GM12864 (cell line): ENCODE measurements around the gene PRSS12.
A peak's percentile ranks its signal among the peaks of the same experiment; 100 is the strongest.
"Not testable (repeated sequence)": the region's sequence is repeated elsewhere in the genome, so short reads cannot be mapped to it uniquely, and the experiment has no call there.

Experiments used
- DNase-seq: peaks from one replicate; pipeline ENCODE4 v3.0.0-alpha.2; 2011; ENCODE audit warnings: low read depth
- H3K4me3 ChIP-seq: 2 replicates; pipeline ENCODE4 v1.5.1; 2011; ENCODE audit warnings: mild to moderate bottlenecking, low read depth, low read length, control low read depth
- CTCF ChIP-seq: IDR thresholded peaks from 2 replicates; pipeline ENCODE4 v1.5.1; 2011; ENCODE audit warnings: low read depth, mild to moderate bottlenecking, moderate library complexity, low read length, control low read depth, inconsistent platforms; ENCODE audit errors: missing control alignments

PRSS12 gene

GRCh38 chr4:118352843-118353533, at the start of gene PRSS12:
TSS of gene PRSS12 (minus strand) at chr4:118353003. CDS start at chr4:118352720, 283 bp downstream.
- H3K4me3 ChIP-seq = peak within 1 kb of the TSS; percentile 47
- DNase-seq = no peak
- peak; percentile 77 for TF ChIP-seq CTCF

GRCh38 chr4:118400356-118400755, 47.6 kb upstream of the PRSS12 start:
- DNase-seq = no peak
- H3K4me3 ChIP-seq = no peak overlapping the region
- no peak for TF ChIP-seq CTCF

- not testable (repeated sequence) for DNase-seq, H3K4me3 ChIP-seq
Observed at GRCh38 chr4:118399883-118400282, 47.1 kb upstream of the PRSS12 start.

DNA sequence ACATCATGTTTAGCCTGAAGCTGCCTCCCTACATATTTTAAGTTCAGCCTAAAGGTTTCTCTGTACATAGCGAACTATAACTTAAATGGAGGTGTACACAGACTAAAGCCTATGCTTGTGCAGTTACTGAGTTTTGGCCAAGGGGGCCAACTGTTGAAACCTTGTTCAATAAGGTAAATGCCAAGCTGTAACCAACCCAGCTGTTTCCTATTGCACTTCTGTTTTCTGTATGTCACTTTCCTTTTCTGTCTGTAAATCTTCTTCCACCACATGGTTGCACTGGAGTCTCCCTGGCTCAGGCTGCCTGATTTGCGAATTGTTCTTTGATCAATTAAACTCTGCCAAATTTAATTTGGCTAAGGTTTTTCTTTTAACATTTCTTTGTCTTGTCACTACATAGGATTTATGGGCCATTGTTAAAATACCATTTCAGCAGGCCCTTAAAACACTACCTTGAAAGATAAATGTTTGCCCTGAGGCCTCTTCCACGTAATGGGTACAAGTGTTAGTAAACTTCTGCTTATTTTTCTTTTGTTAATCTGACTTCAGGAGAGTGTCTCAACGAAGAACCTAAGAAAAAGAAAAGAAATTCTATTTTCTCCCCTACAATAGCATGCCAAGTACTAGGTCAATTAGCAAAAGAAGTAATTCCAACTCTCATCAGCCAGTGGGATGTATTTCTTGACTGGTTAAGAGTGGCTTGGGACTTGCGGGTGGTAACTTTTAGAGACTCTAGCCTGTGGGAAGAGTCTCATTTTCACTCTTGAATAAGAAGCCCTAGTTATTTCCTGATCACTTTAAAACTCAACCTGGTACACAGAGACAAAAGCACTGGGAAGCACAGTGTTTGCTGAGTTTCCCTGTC, 45.7 kb upstream of the PRSS12 start:
- peak; percentile 35 for DNase-seq
- TF ChIP-seq CTCF = no peak
- no peak overlapping the region for H3K4me3 ChIP-seq

DNA sequence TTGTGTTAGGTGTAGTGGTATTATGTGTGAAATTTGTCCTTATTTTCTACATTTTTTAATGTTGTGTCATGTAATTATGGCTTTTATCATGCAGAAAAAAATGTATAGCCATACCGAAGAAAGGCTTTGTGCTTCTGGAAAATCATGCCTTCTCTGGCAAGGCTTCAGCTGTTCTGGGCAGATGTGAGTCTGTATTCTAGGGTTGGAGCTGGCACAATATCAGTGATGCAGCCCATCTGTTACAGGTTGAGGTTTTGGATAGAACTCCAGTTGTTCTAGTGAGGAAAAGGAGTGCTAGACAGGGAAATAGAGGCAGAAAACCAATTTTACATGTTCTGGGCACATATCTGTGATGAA, 44.8 kb upstream of the PRSS12 start:
- no peak for DNase-seq
- no peak for TF ChIP-seq CTCF
- no peak overlapping the region for H3K4me3 ChIP-seq

DNA sequence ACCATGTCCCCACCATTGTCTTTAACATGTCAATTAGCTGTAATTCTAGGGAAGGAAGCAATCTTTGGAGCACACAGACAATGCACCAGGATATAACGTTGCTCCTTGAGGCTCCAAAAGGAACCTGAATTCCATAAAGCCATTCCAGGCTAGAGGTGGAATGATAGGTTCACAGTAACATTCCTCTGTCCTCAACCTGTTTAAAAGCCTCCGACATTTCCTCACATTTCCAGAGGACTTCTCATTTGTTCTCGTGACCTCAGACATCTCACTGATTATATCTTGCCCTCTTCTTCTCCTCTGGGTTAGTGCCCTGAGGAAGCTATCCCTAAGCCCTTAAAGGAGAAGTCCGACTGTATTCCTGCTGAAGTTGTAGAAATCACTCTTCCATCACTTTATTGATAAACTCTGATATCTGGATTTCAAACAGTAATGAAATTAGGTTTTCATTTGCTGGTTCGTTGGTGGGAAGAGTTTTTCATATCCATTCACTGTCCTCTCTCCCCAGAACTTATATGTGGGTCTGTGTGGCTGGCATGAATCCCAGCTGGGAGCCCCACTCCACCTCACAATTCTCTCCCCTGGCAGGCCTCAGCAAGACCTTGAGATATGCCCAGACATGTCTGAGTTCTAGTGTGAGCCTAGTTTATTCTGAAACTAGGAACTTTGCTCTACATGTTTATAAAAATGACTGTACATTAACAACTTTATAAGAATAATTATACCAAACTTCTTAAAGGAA, 44.2 kb upstream of the PRSS12 start:
- TF ChIP-seq CTCF = no peak
- H3K4me3 ChIP-seq = no peak overlapping the region
- DNase-seq = no peak

DNA sequence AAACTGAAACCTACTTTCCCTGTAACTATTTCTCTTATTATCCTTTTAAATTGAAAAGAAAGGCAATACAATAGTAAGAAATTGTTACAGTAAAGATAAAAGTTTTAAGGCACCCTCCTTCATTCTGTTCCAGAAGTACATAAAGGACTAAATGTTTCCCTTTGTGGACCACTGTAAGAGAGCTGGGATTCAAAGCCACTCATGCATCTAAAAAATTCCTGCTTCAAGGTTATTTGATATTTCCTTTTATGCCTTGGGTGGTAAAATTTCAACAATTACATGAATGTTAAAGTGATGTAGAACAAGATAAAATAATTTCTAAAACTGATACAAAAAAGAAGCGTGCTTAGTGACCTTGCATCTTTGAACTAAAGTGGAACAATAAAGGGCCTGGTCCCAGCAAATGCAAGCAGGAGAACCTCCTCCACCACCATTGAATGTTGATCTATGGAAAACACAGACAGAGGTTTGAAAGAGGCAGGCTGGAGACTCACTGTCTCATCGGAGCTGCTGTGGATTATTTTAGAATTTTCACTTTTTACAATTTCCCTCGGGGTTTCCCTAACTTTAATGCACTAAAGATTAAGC, 42.3 kb upstream of the PRSS12 start:
- no peak for DNase-seq
- no peak overlapping the region for H3K4me3 ChIP-seq
- TF ChIP-seq CTCF = no peak

- DNase-seq, H3K4me3 ChIP-seq: not testable (repeated sequence)
Observed at GRCh38 chr4:118392509-118392908, 39.7 kb upstream of the PRSS12 start.
